Smooth muscle cell (in vitro differentiated cells): ENCODE results near the gene SLF1. TPM values are rescaled to one million over a fixed set of nuclear protein-coding genes. Genes with fewer than 3 reads are reported as not detected.

Experiments used
- DNase-seq: peaks from one replicate; lab custom pipeline; 2025; ENCODE audit not compliant: unreplicated experiment; lab: John Stamatoyannopoulos, UW
- H2AFZ ChIP-seq: fragments of 200-600 bp; sonication (generic); 2 replicates; pipeline ENCODE4 v1.6.0; 2016; ENCODE audit warnings: antibody characterized with exemption, low read depth, mild to moderate bottlenecking
- H3F3A ChIP-seq: fragments of 200-600 bp; sonication (generic); 2 replicates; pipeline ENCODE4 v1.6.0; 2017; ENCODE audit warnings: antibody characterized with exemption, low read depth
- H3K27ac ChIP-seq: fragments of 200-600 bp; sonication (generic); 2 replicates; pipeline ENCODE4 v1.5.1; 2016; ENCODE audit warnings: low read depth, mild to moderate bottlenecking
- H3K27me3 ChIP-seq: fragments of 200-600 bp; sonication (generic); 2 replicates; pipeline ENCODE4 v1.6.1; 2016; ENCODE audit warnings: low read depth, mild to moderate bottlenecking
- H3K36me3 ChIP-seq: fragments of 200-600 bp; sonication (generic); 2 replicates; pipeline ENCODE4 v1.5.1; 2016; ENCODE audit warnings: low read depth
- H3K4me1 ChIP-seq: fragments of 200-600 bp; sonication (generic); 2 replicates; pipeline ENCODE4 v1.5.1; 2016; ENCODE audit warnings: low read depth
- H3K4me2 ChIP-seq: fragments of 200-600 bp; sonication (generic); 2 replicates; pipeline ENCODE4 v1.6.0; 2016; ENCODE audit warnings: mild to moderate bottlenecking
- H3K4me3 ChIP-seq: fragments of 200-600 bp; sonication (generic); 2 replicates; pipeline ENCODE4 v1.5.1; 2016; ENCODE audit warnings: mild to moderate bottlenecking
- H3K79me2 ChIP-seq: fragments of 200-600 bp; sonication (generic); 2 replicates; pipeline ENCODE4 v1.6.0; 2016; ENCODE audit warnings: low read depth, mild to moderate bottlenecking
- H3K9ac ChIP-seq: fragments of 200-600 bp; sonication (generic); 2 replicates; pipeline ENCODE4 v1.6.0; 2016; ENCODE audit warnings: low read depth
- H3K9me3 ChIP-seq: fragments of 200-600 bp; sonication (generic); replicated peaks from 2 replicates; pipeline ENCODE4 v1.5.1; 2016; ENCODE audit warnings: low read depth
- H4K20me1 ChIP-seq: fragments of 200-600 bp; sonication (generic); 2 replicates; pipeline ENCODE4 v1.6.0; 2016; ENCODE audit warnings: low read depth
- WGBS: methylation state at CpG from one replicate; pipeline ENCODE4 v1.1.7; 2016; ENCODE audit warnings: low lambda C conversion rate; 5-methylcytosine and 5-hydroxymethylcytosine counted together
- polyA plus RNA-seq: library from polyadenylated mRNA; unstranded; fragments of >200 nt; fragmentation: Nextera tagmentation; extraction: Ambion mirVana; gene quantifications from 2 replicates; pipeline ENCODE4 v1.2.1, GENCODE V29; 2016
- total RNA-seq: library from RNA; depleted of rRNA; stranded (reverse); fragments of >200 nt; gene quantifications from 2 replicates; pipeline ENCODE4 v1.2.3, GENCODE V29; 2014
- TF ChIP-seq, protein P1 (sequence below): fragments of 200-600 bp; sonication (generic); IDR thresholded peaks from 2 replicates; pipeline ENCODE4 v1.5.1; 2017; ENCODE audit warnings: borderline replicate concordance, mild to moderate bottlenecking, antibody characterized with exemption; ENCODE audit not compliant: insufficient read depth, poor library complexity, severe bottlenecking

Gene SLF1
- total and polyA plus RNA-seq, 2 experiments from 2014 or later, result 5.3 to 10.8 TPM

GRCh38 chr5:94711785-94712184 is 93.3 kb downstream of the SLF1 start:
- no peak overlapping the region for H3K4me3 ChIP-seq
- H3K9ac ChIP-seq, result no peak overlapping the region
- no peaks in the 10 kb centered on the region for H3K9me3 ChIP-seq
- TF ChIP-seq, protein P1, sequence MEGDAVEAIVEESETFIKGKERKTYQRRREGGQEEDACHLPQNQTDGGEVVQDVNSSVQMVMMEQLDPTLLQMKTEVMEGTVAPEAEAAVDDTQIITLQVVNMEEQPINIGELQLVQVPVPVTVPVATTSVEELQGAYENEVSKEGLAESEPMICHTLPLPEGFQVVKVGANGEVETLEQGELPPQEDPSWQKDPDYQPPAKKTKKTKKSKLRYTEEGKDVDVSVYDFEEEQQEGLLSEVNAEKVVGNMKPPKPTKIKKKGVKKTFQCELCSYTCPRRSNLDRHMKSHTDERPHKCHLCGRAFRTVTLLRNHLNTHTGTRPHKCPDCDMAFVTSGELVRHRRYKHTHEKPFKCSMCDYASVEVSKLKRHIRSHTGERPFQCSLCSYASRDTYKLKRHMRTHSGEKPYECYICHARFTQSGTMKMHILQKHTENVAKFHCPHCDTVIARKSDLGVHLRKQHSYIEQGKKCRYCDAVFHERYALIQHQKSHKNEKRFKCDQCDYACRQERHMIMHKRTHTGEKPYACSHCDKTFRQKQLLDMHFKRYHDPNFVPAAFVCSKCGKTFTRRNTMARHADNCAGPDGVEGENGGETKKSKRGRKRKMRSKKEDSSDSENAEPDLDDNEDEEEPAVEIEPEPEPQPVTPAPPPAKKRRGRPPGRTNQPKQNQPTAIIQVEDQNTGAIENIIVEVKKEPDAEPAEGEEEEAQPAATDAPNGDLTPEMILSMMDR, result no peak
- no peaks in the 10 kb centered on the region for H3K36me3 ChIP-seq
- H3K4me2 ChIP-seq, result no peak overlapping the region
- no peak overlapping the region for H3K27ac ChIP-seq
- H4K20me1 ChIP-seq, result no peaks in the 10 kb centered on the region
- DNase-seq, result no peak
- H3K27me3 ChIP-seq, result no peaks in the 10 kb centered on the region
- H3K79me2 ChIP-seq, result no peaks in the 10 kb centered on the region
- H2AFZ ChIP-seq, result no peak overlapping the region
- H3K4me1 ChIP-seq, result no peaks in the 10 kb centered on the region
- no peaks in the 10 kb centered on the region for H3F3A ChIP-seq

DNA sequence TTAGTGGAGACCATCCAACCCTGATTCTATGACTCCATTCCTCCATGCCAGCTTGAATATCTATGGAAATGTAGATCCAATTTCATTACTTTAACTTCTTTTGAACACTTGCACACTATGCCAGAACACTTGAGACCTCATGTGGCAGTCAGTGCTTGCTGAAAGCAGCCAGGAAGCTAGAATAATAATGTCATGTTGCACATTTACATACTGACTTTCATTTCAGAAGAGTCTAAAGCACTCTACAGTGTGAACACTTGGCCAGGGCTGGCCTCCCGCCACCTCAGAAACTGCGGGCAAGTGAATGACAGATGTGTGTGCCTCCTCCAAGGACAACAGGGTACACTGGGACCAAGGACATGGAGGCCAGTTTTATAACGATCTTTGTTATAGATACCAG is 97.3 kb downstream of the SLF1 start:
- WGBS, result 95% methylated on average over 3 of the region's 3 CpGs
- Histone ChIP-seq H3F3A (no peaks in the 10 kb centered on the region), H3K4me2 (no peak overlapping the region), H3K27ac (no peak overlapping the region), H3K27me3 (no peaks in the 10 kb centered on the region), H3K79me2 (no peaks in the 10 kb centered on the region), H3K36me3 (no peaks in the 10 kb centered on the region), H2AFZ (no peak overlapping the region), H3K9ac (no peak overlapping the region), H3K4me3 (no peak overlapping the region), H3K4me1 (no peaks in the 10 kb centered on the region), H3K9me3 (no peaks in the 10 kb centered on the region), H4K20me1 (no peaks in the 10 kb centered on the region)
- no peak for DNase-seq
- TF ChIP-seq, protein P1, result no peak

DNA sequence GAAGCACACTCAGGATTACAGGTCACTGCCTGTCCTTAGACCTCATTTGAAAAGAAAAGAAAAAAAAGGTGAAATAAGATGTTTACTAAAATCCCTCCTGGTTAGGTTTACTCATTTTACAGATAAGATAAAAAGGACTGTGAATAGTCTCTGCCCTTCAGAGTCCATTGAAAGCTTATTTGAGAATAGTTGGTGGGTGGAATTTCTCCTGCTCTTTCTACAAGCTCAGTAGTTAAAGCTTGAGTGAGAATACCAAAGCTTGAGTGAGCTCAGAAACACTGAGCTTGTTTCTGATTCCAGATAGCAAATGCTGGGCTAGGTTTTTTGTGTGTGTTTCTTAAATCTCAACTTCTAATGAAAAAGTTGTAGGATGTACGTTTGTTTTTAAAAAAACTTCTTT is 106.7 kb downstream of the SLF1 start:
- H3K27me3 ChIP-seq, result no peaks in the 10 kb centered on the region
- no peaks in the 10 kb centered on the region for H3K36me3 ChIP-seq
- no peak overlapping the region for H3K27ac ChIP-seq
- no peak overlapping the region for H2AFZ ChIP-seq
- H3K4me1 ChIP-seq, result no peaks in the 10 kb centered on the region
- no peaks in the 10 kb centered on the region for H3K9me3 ChIP-seq
- no peak overlapping the region for H3K9ac ChIP-seq
- H3F3A ChIP-seq, result no peaks in the 10 kb centered on the region
- H3K79me2 ChIP-seq, result no peaks in the 10 kb centered on the region
- no peak for DNase-seq
- H3K4me3 ChIP-seq, result no peak overlapping the region
- WGBS, result 78% methylated on average over 1 of the region's 1 CpG
- TF ChIP-seq, protein P1, result no peak
- H3K4me2 ChIP-seq, result no peak overlapping the region
- no peaks in the 10 kb centered on the region for H4K20me1 ChIP-seq

GRCh38 chr5:94731471-94731870 is 113.0 kb downstream of the SLF1 start:
- no peak overlapping the region for H3K4me2 ChIP-seq
- no peaks in the 10 kb centered on the region for H3K9me3 ChIP-seq
- H2AFZ ChIP-seq, result no peak overlapping the region
- 59% methylated on average over 1 of the region's 1 CpG for WGBS
- no peaks in the 10 kb centered on the region for H4K20me1 ChIP-seq
- no peak for DNase-seq
- no peaks in the 10 kb centered on the region for H3K27me3 ChIP-seq
- H3F3A ChIP-seq, result no peaks in the 10 kb centered on the region
- H3K9ac ChIP-seq, result no peak overlapping the region
- H3K79me2 ChIP-seq, result no peaks in the 10 kb centered on the region
- no peaks in the 10 kb centered on the region for H3K36me3 ChIP-seq
- no peaks in the 10 kb centered on the region for H3K4me1 ChIP-seq
- no peak overlapping the region for H3K4me3 ChIP-seq
- no peak overlapping the region for H3K27ac ChIP-seq
- TF ChIP-seq, protein P1, result no peak
